Calu3 (cell line): ENCODE measurements around the gene EPHX1. TPM values are rescaled to one million over a fixed set of nuclear protein-coding genes. Genes with fewer than 3 reads are reported as not detected.
"Not testable (repeated sequence)": the region's sequence is repeated elsewhere in the genome, so short reads cannot be mapped to it uniquely, and the experiment has no call there.

Source experiments
- BruUV-seq: library from RNA; stranded (reverse); fragments of 400-500 nt; replicated peaks from 2 replicates; lab custom pipeline; 2021; lab: Mats Ljungman, UMichigan
- CTCF ChIA-PET: fragments of 300-600 bp; sonication (Branson Sonifier 250); formaldehyde crosslinking; loops from one replicate; lab custom pipeline; 2022; ENCODE audit warnings: antibody characterized with exemption; lab: Charles Lee
- DNase-seq: peaks from one replicate; pipeline ENCODE4 v3.0.0; 2022
- H3K27ac Mint-ChIP-seq: one replicate; pipeline ENCODE4 v1.8.0; 2022; ENCODE audit warnings: mixed read lengths; ENCODE audit not compliant: unreplicated experiment
- H3K27me3 Mint-ChIP-seq: one replicate; pipeline ENCODE4 v1.8.0; 2022; ENCODE audit warnings: mixed read lengths; ENCODE audit not compliant: unreplicated experiment
- H3K36me3 Mint-ChIP-seq: one replicate; pipeline ENCODE4 v1.8.0; 2022; ENCODE audit warnings: mild to moderate bottlenecking, moderate library complexity, mixed read lengths; ENCODE audit not compliant: insufficient read depth, unreplicated experiment
- H3K4me1 Mint-ChIP-seq: one replicate; pipeline ENCODE4 v1.8.0; 2022; ENCODE audit warnings: mild to moderate bottlenecking, low read depth, mixed read lengths; ENCODE audit not compliant: unreplicated experiment
- H3K4me3 Mint-ChIP-seq: one replicate; pipeline ENCODE4 v1.8.0; 2022; ENCODE audit warnings: mild to moderate bottlenecking, low read depth, moderate library complexity, mixed read lengths; ENCODE audit not compliant: unreplicated experiment
- H3K9me3 Mint-ChIP-seq: one replicate; pipeline ENCODE4 v1.8.0; 2022; ENCODE audit warnings: low read depth, mixed read lengths; ENCODE audit not compliant: unreplicated experiment
- intact Hi-C: fragments of 100-400 bp; cut with micrococcal nuclease; formaldehyde crosslinking; loops from one replicate; pipeline ENCODE4 v1.10.0; 2022; ENCODE audit not compliant: unreplicated experiment
- total RNA-seq: library from RNA; stranded (reverse); gene quantifications from 2 replicates; pipeline ENCODE4 v1.2.3, GENCODE V29; 2022
- TF ChIP-seq, protein P1 (sequence below): fragments of 200-600 bp; IDR thresholded peaks from one replicate; pipeline ENCODE4 v1.8.0; 2022; ENCODE audit warnings: antibody characterized with exemption; ENCODE audit not compliant: unreplicated experiment

EPHX1 gene
- total RNA-seq, 1 experiment from 2014 or later = 46.6 TPM

DNA sequence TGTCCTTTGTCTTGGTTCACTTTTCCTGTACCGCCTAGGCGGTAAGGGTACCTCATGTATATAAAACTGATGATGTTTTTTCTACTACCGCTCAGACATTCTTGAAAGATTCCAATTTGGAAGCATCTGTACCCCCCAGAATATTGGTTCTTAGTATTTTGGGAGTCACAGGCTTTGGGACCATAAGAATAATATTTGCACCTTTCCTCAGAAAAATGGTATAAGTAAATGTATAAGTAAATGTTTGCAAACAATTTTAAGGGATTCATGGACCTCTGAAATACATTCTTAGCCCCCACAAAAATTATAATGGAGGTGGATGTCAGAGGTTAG, 31.6 kb upstream of the EPHX1 start:
- intact Hi-C loops = loop anchor here (2.0 to 10.0 kb wide), 2 partner anchors 32 to 196 kb away; partner anchors contain the start of gene EPHX1
- Mint-ChIP-seq H3K4me3 (no peak overlapping the region), H3K4me1 (peaks cover 41% of the 10 kb centered on the region), H3K36me3 (peaks cover 18% of the 10 kb centered on the region), H3K9me3 (no peaks in the 10 kb centered on the region), H3K27ac (no peak overlapping the region), H3K27me3 (no peaks in the 10 kb centered on the region)
- DNase-seq = no peak
- TF ChIP-seq, protein P1, sequence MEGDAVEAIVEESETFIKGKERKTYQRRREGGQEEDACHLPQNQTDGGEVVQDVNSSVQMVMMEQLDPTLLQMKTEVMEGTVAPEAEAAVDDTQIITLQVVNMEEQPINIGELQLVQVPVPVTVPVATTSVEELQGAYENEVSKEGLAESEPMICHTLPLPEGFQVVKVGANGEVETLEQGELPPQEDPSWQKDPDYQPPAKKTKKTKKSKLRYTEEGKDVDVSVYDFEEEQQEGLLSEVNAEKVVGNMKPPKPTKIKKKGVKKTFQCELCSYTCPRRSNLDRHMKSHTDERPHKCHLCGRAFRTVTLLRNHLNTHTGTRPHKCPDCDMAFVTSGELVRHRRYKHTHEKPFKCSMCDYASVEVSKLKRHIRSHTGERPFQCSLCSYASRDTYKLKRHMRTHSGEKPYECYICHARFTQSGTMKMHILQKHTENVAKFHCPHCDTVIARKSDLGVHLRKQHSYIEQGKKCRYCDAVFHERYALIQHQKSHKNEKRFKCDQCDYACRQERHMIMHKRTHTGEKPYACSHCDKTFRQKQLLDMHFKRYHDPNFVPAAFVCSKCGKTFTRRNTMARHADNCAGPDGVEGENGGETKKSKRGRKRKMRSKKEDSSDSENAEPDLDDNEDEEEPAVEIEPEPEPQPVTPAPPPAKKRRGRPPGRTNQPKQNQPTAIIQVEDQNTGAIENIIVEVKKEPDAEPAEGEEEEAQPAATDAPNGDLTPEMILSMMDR = no peak
- CTCF ChIA-PET = interaction anchor here (0.6 to 2.0 kb wide), 14 partner anchors 10 to 333 kb away, joined by 3 to 12 read pairs (median 4); partner anchors contain the start of gene EPHX1
- BruUV-seq = no TSS peak

DNA sequence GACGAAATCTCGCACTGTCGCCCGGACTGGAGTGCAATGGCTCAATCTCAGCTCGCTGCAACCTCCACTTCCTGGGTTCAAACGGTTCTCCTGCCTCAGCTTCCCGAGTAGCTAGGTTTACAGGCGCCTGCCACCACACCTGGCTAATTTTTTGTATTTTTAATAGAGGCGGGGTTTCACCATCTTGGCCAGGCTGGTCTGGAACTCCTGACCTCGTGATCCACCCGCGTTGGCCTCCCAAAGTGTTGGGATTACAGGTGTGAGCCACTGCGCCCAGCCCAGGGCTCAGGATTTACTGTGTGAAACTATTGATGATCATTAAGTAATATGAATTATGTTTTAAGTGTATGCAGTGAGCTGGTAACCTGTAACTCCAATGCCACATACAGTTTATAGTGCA, 30.8 kb upstream of the EPHX1 start:
- not testable (repeated sequence) for H3K27me3 Mint-ChIP-seq, H3K4me3 Mint-ChIP-seq, H3K27ac Mint-ChIP-seq, H3K9me3 Mint-ChIP-seq, BruUV-seq, DNase-seq
- intact Hi-C loops = loop anchor here (2.0 to 10.0 kb wide), 2 partner anchors 32 to 196 kb away; partner anchors contain the start of gene EPHX1
- Mint-ChIP-seq H3K4me1 (peaks cover 40% of the 10 kb centered on the region), H3K36me3 (peaks cover 22% of the 10 kb centered on the region)
- CTCF ChIA-PET = interaction anchor here (0.6 to 2.0 kb wide), 2 partner anchors 11 to 231 kb away, joined by 3 to 5 read pairs; no protein-coding TSS in a partner anchor

DNA sequence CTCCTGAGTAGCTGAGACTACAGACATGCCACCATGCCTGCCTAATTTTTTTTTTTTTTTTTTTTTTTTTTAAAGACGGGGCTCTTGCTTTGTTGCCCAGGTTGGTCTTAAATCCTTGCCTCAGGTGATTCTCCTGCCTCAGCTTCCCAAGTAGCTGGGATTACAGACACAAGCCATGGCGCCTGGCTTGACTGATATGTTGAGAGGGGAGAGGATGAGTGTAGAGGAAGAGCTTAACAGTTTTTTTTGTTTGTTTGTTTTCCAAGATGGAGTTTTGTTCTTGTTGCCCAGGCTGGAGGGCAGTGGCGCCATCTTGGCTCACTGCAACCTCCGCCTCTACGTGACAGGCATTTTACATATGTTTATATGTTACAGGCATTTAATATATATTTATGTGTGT, 29.8 kb upstream of the EPHX1 start:
- TF ChIP-seq, protein P1 = no peak
- Mint-ChIP-seq H3K4me3 (no peak overlapping the region), H3K27ac (no peak overlapping the region), H3K9me3 (no peaks in the 10 kb centered on the region), H3K4me1 (peaks cover 30% of the 10 kb centered on the region), H3K27me3 (no peaks in the 10 kb centered on the region), H3K36me3 (peaks cover 30% of the 10 kb centered on the region)
- no TSS peak for BruUV-seq
- CTCF ChIA-PET = no interaction called here
- intact Hi-C loops = no loop called here
- DNase-seq = no peak

- peak overlapping the region; percentile 6 for H3K4me3 Mint-ChIP-seq
- peaks cover 26% of the 10 kb centered on the region for H3K4me1 Mint-ChIP-seq
- CTCF ChIA-PET = interaction anchor here (0.7 kb wide), 1 partner anchor 22 kb away, joined by 3 read pairs; no protein-coding TSS in a partner anchor
- TF ChIP-seq, protein P1 = no peak
- no TSS peak for BruUV-seq
- no peak for DNase-seq
- peaks cover 35% of the 10 kb centered on the region for H3K36me3 Mint-ChIP-seq
- H3K9me3 Mint-ChIP-seq = no peaks in the 10 kb centered on the region
- peak overlapping the region; percentile 52 for H3K27ac Mint-ChIP-seq
- H3K27me3 Mint-ChIP-seq = no peaks in the 10 kb centered on the region
- intact Hi-C loops = no loop called here
These were observed 29.3 kb upstream of the EPHX1 start for GRCh38 chr1:225780630-225781029.

GRCh38 chr1:225789142-225789541, 20.8 kb upstream of the EPHX1 start:
- H3K4me3 Mint-ChIP-seq, H3K27ac Mint-ChIP-seq, H3K27me3 Mint-ChIP-seq, H3K9me3 Mint-ChIP-seq, intact Hi-C loops, CTCF ChIA-PET, DNase-seq, BruUV-seq, H3K4me1 Mint-ChIP-seq: not testable (repeated sequence)
- peaks cover 68% of the 10 kb centered on the region for H3K36me3 Mint-ChIP-seq
